NCI-H187 (cell line): ENCODE results near the gene TSPEAR.
"Not testable (repeated sequence)": the region's sequence is repeated elsewhere in the genome, so short reads cannot be mapped to it uniquely, and the experiment has no call there.

Experiments used
- DNase-seq, 2 experiments: peaks; one replicate each; lab custom pipeline; 2025; lab: John Stamatoyannopoulos, UW

TSPEAR gene

GRCh38 chr21:44603109-44603875, 108.1 kb downstream of the TSPEAR start:
- DNase-seq, result no peak

GRCh38 chr21:44602463-44602850, 108.9 kb downstream of the TSPEAR start:
- DNase-seq, result no peak

- no peak for DNase-seq
These were observed 109.5 kb downstream of the TSPEAR start for GRCh38 chr21:44601596-44602462.

GRCh38 chr21:44601091-44601490, 110.3 kb downstream of the TSPEAR start:
- not testable (repeated sequence) for DNase-seq

- not testable (repeated sequence) for DNase-seq
These were observed 111.0 kb downstream of the TSPEAR start, which contains the start of gene KRTAP10-7 for GRCh38 chr21:44600118-44600978. KRTAP10-7 (plus strand) TSS chr21:44600597; CDS start chr21:44600622, 25 bp downstream.

GRCh38 chr21:44599264-44600029, 111.9 kb downstream of the TSPEAR start:
- no peak for DNase-seq

GRCh38 chr21:44598061-44598460, 113.3 kb downstream of the TSPEAR start:
- DNase-seq, result no peak

- no peak for DNase-seq
These were observed 115.2 kb downstream of the TSPEAR start for GRCh38 chr21:44596068-44596725.

- no peak for DNase-seq
These were observed 115.8 kb downstream of the TSPEAR start for GRCh38 chr21:44595524-44595923.

- peak in 1 of 2 experiments; percentile 36 for DNase-seq
These were observed 116.9 kb downstream of the TSPEAR start for GRCh38 chr21:44594406-44594916.

- peak; percentile 58 to 84 for DNase-seq
These were observed 117.6 kb downstream of the TSPEAR start for GRCh38 chr21:44593598-44594405.

- no peak for DNase-seq
These were observed 118.7 kb downstream of the TSPEAR start, which contains the start of gene KRTAP10-6 for GRCh38 chr21:44592446-44593311. KRTAP10-6 (minus strand) TSS chr21:44592505; CDS start chr21:44592484, 21 bp downstream.

- not testable (repeated sequence) for DNase-seq
These were observed 119.6 kb downstream of the TSPEAR start for GRCh38 chr21:44591801-44592130.

- DNase-seq, result not testable (repeated sequence)
These were observed 120.2 kb downstream of the TSPEAR start for GRCh38 chr21:44590897-44591800.

GRCh38 chr21:44590311-44590721, 121.1 kb downstream of the TSPEAR start:
- DNase-seq, result no peak

GRCh38 chr21:44589586-44590305, 121.6 kb downstream of the TSPEAR start:
- no peak for DNase-seq

- DNase-seq, result no peak
These were observed 122.3 kb downstream of the TSPEAR start for GRCh38 chr21:44589094-44589493.
